ENCODE data around the gene POLA2.

Gene POLA2

GRCh38 chr11:65341856-65342255 lies 80.1 kb downstream of the POLA2 start:
- DNase-seq: no peak
